Gastroesophageal sphincter (tissue), 4 donors: ENCODE measurements around the gene MYO1D. TPM values are rescaled to one million over a fixed set of nuclear protein-coding genes. Genes with fewer than 3 reads are reported as not detected.

Experiments
- ATAC-seq: fragments of 150-250 bp; one replicate; pipeline ENCODE4 v1.9.1; 2016; ENCODE audit warnings: mild to moderate bottlenecking, moderate library complexity
- H3K27ac ChIP-seq, 4 donors: fragments of 200-600 bp; sonication (generic) in 3 of 4; 1 replicate in 3 of 4; 2 replicates in 1 of 4; pipeline ENCODE4 v1.5.1; 2016 to 2019
- H3K27me3 ChIP-seq: fragments of 200-600 bp; sonication (generic); one replicate; pipeline ENCODE4 v1.5.1; 2019
- H3K36me3 ChIP-seq, 2 donors: fragments of 200-600 bp; sonication (generic); one replicate each; pipeline ENCODE4 v1.5.1; 2019; ENCODE audit warnings: control low read depth in 1 of 2
- H3K4me1 ChIP-seq, 3 donors: fragments of 200-600 bp; sonication (generic); 1 replicate in 2 of 3; 2 replicates in 1 of 3; pipeline ENCODE4 v1.5.1; 2016 to 2019; ENCODE audit warnings: control low read depth in 2 of 3
- H3K4me3 ChIP-seq, 2 donors: fragments of 200-600 bp; sonication (generic); one replicate each; pipeline ENCODE4 v1.5.1; 2019; ENCODE audit warnings: mild to moderate bottlenecking in 1 of 2, moderate library complexity in 1 of 2
- H3K9me3 ChIP-seq, 3 donors: fragments of 200-600 bp; sonication (generic); one replicate each; pipeline ENCODE4 v1.5.1; 2017 to 2019; ENCODE audit warnings: control low read depth in 2 of 3
- EP300 ChIP-seq: sonication (generic); formaldehyde crosslinking; IDR thresholded peaks from one replicate; pipeline ENCODE4 v1.6.1; 2017; ENCODE audit warnings: antibody characterized with exemption, mild to moderate bottlenecking
- POLR2A ChIP-seq, 2 donors: fragments of 450-650 bp; IDR thresholded peaks; one replicate each; pipeline ENCODE4 v1.6.1; 2017; ENCODE audit warnings: antibody characterized with exemption in 2 of 2, mild to moderate bottlenecking in 2 of 2, moderate library complexity in 1 of 2
- POLR2AphosphoS5 ChIP-seq: sonication (generic); formaldehyde crosslinking; IDR thresholded peaks from one replicate; pipeline ENCODE4 v1.6.1; 2017; ENCODE audit warnings: antibody characterized with exemption
- WGBS, 2 donors: methylation state at CpG; one replicate each; pipeline ENCODE4 v1.1.5; 2018; ENCODE audit warnings: low coverage in 1 of 2; 5-methylcytosine and 5-hydroxymethylcytosine counted together
- total RNA-seq, 4 donors: library from RNA; depleted of rRNA; stranded (reverse); fragments of >200 nt; gene quantifications; one replicate each; pipeline ENCODE4 v1.1.0, GENCODE V29; 2016
- TF ChIP-seq, protein P1 (sequence below), 4 experiments: fragments of 200-600 bp in 2 of 4; fragments of 450-650 bp in 2 of 4; sonication (generic) in 1 of 4; IDR thresholded peaks; one replicate each; pipeline ENCODE4 v1.5.1; 2017 to 2019; ENCODE audit warnings: antibody characterized with exemption in 4 of 4, mild to moderate bottlenecking in 2 of 4, moderate library complexity in 2 of 4

MYO1D gene
- total RNA-seq, 4 donors from 2014 or later, result 28.2 to 63.5 (median 47.2) TPM

DNA sequence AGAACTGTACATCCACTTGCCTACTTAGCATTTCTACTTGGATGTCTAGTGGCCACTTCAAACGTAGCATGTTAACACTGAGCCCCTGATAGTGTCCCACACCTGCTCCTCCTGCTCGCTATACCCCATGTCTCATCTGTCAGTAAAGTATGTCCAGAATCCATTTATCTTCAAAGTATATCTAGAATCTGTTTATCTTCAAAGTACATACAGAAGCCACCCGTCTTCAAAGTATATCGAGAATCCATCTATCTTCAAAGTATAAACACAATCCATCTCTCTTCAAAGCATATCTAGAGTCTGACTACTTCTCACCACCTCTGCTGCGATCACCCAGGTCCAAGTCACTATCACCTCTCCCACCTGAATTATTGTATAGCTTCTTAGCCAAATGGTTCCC, 43.8 kb downstream of the MYO1D start:
- TF ChIP-seq POLR2A (IDR thresholded peaks at IDR 0.05) (no peak), EP300 (no peak), POLR2AphosphoS5 (no peak)
- TF ChIP-seq, protein P1, sequence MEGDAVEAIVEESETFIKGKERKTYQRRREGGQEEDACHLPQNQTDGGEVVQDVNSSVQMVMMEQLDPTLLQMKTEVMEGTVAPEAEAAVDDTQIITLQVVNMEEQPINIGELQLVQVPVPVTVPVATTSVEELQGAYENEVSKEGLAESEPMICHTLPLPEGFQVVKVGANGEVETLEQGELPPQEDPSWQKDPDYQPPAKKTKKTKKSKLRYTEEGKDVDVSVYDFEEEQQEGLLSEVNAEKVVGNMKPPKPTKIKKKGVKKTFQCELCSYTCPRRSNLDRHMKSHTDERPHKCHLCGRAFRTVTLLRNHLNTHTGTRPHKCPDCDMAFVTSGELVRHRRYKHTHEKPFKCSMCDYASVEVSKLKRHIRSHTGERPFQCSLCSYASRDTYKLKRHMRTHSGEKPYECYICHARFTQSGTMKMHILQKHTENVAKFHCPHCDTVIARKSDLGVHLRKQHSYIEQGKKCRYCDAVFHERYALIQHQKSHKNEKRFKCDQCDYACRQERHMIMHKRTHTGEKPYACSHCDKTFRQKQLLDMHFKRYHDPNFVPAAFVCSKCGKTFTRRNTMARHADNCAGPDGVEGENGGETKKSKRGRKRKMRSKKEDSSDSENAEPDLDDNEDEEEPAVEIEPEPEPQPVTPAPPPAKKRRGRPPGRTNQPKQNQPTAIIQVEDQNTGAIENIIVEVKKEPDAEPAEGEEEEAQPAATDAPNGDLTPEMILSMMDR (IDR thresholded peaks at IDR 0.05), result no peak
- WGBS, 2 donors, result 54 to 61% methylated on average over 5 of the region's 5 CpGs
- H3K4me1 ChIP-seq, result peaks cover 0 to 6% (median 0%) of the 10 kb centered on the region in 3 donors
- H3K27me3 ChIP-seq, result peaks cover 7% of the 10 kb centered on the region
- no peak overlapping the region for H3K27ac ChIP-seq
- H3K4me3 ChIP-seq, result no peak overlapping the region
- no peaks in the 10 kb centered on the region for H3K9me3 ChIP-seq
- no peaks in the 10 kb centered on the region for H3K36me3 ChIP-seq
- no peak for ATAC-seq

DNA sequence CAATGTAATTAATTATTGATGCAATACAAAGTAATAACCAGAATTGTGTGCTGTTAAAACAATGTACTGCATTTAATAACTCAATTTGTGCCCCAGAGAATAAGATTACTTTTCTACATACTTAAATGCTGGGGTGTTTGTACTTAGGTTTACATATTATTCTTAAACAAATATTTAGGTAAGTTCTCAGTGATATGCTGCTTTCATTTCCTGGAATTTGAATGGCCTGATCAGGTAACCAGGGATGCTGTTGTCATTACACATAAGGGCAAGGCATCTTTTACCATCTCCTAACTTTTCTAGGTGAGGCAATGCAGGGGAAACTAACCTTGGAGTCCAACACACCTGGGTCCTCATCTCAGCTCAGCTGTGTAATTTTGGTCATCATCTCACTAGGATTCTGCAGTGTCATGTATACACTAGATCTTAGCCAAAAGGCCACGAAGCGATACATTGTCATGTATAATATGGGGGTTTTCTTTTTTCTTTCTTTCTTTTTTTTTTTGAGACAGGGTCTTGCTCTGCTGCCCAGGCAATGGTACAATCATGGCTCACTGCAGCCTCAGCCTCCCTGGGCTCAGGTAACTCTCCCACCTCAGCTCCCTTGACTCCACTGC, 45.2 kb downstream of the MYO1D start:
- WGBS, 2 donors, result 92% methylated on average over 2 of the region's 2 CpGs; no CpG with 5 or more reads in 1 of the 2 donors
- H3K27me3 ChIP-seq, result peaks cover 7% of the 10 kb centered on the region
- H3K27ac ChIP-seq, result no peak overlapping the region
- TF ChIP-seq POLR2AphosphoS5 (no peak), EP300 (no peak), POLR2A (IDR thresholded peaks at IDR 0.05) (no peak)
- TF ChIP-seq, protein P1 (IDR thresholded peaks at IDR 0.05), result no peak
- H3K9me3 ChIP-seq, result no peaks in the 10 kb centered on the region
- no peaks in the 10 kb centered on the region for H3K36me3 ChIP-seq
- H3K4me1 ChIP-seq, result peaks cover 0 to 6% (median 0%) of the 10 kb centered on the region in 3 donors
- H3K4me3 ChIP-seq, result no peak overlapping the region
- ATAC-seq, result no peak

- 60 to 71% methylated on average over 3 of the region's 3 CpGs for WGBS, 2 donors
- TF ChIP-seq POLR2AphosphoS5 (no peak), EP300 (no peak), POLR2A (IDR thresholded peaks at IDR 0.05) (no peak)
- TF ChIP-seq, protein P1 (IDR thresholded peaks at IDR 0.05), result no peak
- Histone ChIP-seq H3K36me3 (no peaks in the 10 kb centered on the region), H3K4me1 (peaks cover 0 to 6% (median 0%) of the 10 kb centered on the region in 3 donors), H3K9me3 (no peaks in the 10 kb centered on the region), H3K27me3 (peaks cover 7% of the 10 kb centered on the region), H3K4me3 (no peak overlapping the region), H3K27ac (no peak overlapping the region)
- no peak for ATAC-seq
These were observed 45.7 kb downstream of the MYO1D start for GRCh38 chr17:32831223-32831622.

GRCh38 chr17:32828822-32829221, 48.1 kb downstream of the MYO1D start:
- Histone ChIP-seq H3K4me1 (peaks cover 0 to 6% (median 0%) of the 10 kb centered on the region in 3 donors), H3K4me3 (no peak overlapping the region), H3K36me3 (no peaks in the 10 kb centered on the region), H3K27ac (peak overlapping the region in 1 of 4 donors; percentile 0), H3K27me3 (no peaks in the 10 kb centered on the region), H3K9me3 (no peaks in the 10 kb centered on the region)
- WGBS, 2 donors, result 60% methylated on average over 1 of the region's 2 CpGs; no CpG with 5 or more reads in 1 of the 2 donors
- no peak for ATAC-seq
- TF ChIP-seq, protein P1 (IDR thresholded peaks at IDR 0.05), result no peak
- TF ChIP-seq POLR2A (IDR thresholded peaks at IDR 0.05) (no peak), POLR2AphosphoS5 (no peak), EP300 (no peak)

- Histone ChIP-seq H3K36me3 (no peaks in the 10 kb centered on the region), H3K4me3 (no peak overlapping the region), H3K27ac (no peak overlapping the region), H3K9me3 (no peaks in the 10 kb centered on the region), H3K4me1 (peaks cover 0 to 12% (median 0%) of the 10 kb centered on the region in 3 donors), H3K27me3 (no peaks in the 10 kb centered on the region)
- no peak for ATAC-seq
- TF ChIP-seq, protein P1 (IDR thresholded peaks at IDR 0.05), result no peak
- TF ChIP-seq POLR2A (IDR thresholded peaks at IDR 0.05) (no peak), EP300 (no peak), POLR2AphosphoS5 (no peak)
These were observed 49.7 kb downstream of the MYO1D start for GRCh38 chr17:32827227-32827626.
